ENCODE measurements around the gene EIF4EBP3. TPM values are rescaled to one million over a fixed set of nuclear protein-coding genes. Genes with fewer than 3 reads are reported as not detected.

Gene EIF4EBP3
- total and polyA plus RNA-seq, 9 of the 15 experiments (the other 6 are each of a cell fraction or from before 2014, with no cell fraction given), result 1.3 to 7.5 (median 3.8) TPM

DNA sequence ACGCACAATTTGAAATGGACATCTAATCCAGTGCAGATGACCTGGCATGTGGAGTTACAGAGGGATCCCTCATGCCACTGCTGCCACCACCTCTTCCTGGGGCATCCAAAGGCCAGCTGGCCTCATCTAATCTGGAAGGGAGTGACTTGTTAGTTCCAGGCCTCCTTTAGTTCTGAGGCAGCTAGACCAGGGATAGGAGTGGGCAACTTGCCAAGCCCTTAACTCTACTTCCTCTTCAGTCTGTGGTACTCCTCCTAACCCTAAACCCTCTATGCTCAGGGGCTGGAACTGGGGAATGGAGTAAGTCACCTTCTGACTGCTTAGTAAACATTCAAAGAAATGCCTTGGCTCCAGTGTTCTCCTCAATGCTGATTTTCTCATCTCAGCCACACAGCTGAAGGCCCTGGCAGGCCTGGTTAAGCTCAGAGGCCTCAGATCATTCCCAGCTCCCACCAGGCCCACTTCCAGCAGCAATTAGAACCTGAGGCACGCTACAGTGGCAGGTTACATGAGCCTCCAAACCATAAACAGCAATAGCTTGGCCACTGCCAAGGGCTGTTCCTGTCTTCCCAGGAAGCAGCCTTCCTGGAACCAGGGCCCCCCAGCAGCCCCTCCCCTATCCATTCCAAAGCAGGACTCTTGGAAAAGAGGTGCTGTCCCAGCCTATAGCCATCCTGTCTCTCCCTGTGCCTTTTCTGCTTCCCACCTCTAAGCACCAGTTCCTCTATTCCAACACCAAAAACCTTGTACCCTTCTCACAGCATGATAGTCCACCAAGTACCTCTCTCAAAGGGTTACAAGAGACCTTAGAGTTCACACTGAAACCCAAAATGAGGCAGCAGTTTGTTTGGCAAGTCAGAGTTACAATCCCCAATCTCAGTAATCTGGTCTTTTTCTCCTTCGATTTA is 2.0 kb downstream of the EIF4EBP3 start (continued):
- TF ChIP-seq FOXJ2 (tag; IDR thresholded peaks at IDR 0.05), result no peak
- TF ChIP-seq, protein P1, sequence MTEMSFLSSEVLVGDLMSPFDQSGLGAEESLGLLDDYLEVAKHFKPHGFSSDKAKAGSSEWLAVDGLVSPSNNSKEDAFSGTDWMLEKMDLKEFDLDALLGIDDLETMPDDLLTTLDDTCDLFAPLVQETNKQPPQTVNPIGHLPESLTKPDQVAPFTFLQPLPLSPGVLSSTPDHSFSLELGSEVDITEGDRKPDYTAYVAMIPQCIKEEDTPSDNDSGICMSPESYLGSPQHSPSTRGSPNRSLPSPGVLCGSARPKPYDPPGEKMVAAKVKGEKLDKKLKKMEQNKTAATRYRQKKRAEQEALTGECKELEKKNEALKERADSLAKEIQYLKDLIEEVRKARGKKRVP (CRISPR knock-in tag; IDR thresholded peaks at IDR 0.05), result peak; percentile 43; the same call in 1 of the 2 replicates
- TF ChIP-seq EWSR1 (IDR thresholded peaks at IDR 0.05; ENCODE audit: borderline replicate concordance, low read depth, partially characterized antibody), result no peak
- peak; percentile 48; the same call in 1 of the 2 replicates for TF ChIP-seq CTBP1 (IDR thresholded peaks at IDR 0.05; ENCODE audit: borderline replicate concordance)
- TF ChIP-seq, protein P2, sequence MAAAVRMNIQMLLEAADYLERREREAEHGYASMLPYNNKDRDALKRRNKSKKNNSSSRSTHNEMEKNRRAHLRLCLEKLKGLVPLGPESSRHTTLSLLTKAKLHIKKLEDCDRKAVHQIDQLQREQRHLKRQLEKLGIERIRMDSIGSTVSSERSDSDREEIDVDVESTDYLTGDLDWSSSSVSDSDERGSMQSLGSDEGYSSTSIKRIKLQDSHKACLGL (CRISPR knock-in tag; IDR thresholded peaks at IDR 0.05; ENCODE audit: borderline replicate concordance, poor library complexity, severe bottlenecking), result no peak
- no peak for TF ChIP-seq MCM5 (IDR thresholded peaks at IDR 0.05; ENCODE audit: low read depth)
- TF ChIP-seq, protein P3, sequence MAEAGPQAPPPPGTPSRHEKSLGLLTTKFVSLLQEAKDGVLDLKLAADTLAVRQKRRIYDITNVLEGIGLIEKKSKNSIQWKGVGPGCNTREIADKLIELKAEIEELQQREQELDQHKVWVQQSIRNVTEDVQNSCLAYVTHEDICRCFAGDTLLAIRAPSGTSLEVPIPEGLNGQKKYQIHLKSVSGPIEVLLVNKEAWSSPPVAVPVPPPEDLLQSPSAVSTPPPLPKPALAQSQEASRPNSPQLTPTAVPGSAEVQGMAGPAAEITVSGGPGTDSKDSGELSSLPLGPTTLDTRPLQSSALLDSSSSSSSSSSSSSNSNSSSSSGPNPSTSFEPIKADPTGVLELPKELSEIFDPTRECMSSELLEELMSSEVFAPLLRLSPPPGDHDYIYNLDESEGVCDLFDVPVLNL (CRISPR knock-in tag; IDR thresholded peaks at IDR 0.05; ENCODE audit: low read depth), result no peak
- TF ChIP-seq, protein P4, sequence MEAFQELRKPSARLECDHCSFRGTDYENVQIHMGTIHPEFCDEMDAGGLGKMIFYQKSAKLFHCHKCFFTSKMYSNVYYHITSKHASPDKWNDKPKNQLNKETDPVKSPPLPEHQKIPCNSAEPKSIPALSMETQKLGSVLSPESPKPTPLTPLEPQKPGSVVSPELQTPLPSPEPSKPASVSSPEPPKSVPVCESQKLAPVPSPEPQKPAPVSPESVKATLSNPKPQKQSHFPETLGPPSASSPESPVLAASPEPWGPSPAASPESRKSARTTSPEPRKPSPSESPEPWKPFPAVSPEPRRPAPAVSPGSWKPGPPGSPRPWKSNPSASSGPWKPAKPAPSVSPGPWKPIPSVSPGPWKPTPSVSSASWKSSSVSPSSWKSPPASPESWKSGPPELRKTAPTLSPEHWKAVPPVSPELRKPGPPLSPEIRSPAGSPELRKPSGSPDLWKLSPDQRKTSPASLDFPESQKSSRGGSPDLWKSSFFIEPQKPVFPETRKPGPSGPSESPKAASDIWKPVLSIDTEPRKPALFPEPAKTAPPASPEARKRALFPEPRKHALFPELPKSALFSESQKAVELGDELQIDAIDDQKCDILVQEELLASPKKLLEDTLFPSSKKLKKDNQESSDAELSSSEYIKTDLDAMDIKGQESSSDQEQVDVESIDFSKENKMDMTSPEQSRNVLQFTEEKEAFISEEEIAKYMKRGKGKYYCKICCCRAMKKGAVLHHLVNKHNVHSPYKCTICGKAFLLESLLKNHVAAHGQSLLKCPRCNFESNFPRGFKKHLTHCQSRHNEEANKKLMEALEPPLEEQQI (IDR thresholded peaks at IDR 0.05), result no peak
- TF ChIP-seq, protein P5, sequence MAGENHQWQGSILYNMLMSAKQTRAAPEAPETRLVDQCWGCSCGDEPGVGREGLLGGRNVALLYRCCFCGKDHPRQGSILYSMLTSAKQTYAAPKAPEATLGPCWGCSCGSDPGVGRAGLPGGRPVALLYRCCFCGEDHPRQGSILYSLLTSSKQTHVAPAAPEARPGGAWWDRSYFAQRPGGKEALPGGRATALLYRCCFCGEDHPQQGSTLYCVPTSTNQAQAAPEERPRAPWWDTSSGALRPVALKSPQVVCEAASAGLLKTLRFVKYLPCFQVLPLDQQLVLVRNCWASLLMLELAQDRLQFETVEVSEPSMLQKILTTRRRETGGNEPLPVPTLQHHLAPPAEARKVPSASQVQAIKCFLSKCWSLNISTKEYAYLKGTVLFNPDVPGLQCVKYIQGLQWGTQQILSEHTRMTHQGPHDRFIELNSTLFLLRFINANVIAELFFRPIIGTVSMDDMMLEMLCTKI (IDR thresholded peaks at IDR 0.05; ENCODE audit: partially characterized antibody), result no peak
- TF ChIP-seq, protein P6, sequence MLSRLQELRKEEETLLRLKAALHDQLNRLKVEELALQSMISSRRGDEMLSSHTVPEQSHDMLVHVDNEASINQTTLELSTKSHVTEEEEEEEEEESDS (CRISPR knock-in tag; IDR thresholded peaks at IDR 0.05), result no peak
- no peak for TF ChIP-seq HMGN3 (IDR thresholded peaks at IDR 0.05; ENCODE audit: borderline replicate concordance, extremely low read depth, insufficient read length, low read depth, low read length)
- 0 out of 2 replicates have a peak, but pooled peaks have one; percentile 61 for TF ChIP-seq ZNF175 (CRISPR knock-in tag; IDR thresholded peaks at IDR 0.05; ENCODE audit: low read depth)
- TF ChIP-seq, protein P7, sequence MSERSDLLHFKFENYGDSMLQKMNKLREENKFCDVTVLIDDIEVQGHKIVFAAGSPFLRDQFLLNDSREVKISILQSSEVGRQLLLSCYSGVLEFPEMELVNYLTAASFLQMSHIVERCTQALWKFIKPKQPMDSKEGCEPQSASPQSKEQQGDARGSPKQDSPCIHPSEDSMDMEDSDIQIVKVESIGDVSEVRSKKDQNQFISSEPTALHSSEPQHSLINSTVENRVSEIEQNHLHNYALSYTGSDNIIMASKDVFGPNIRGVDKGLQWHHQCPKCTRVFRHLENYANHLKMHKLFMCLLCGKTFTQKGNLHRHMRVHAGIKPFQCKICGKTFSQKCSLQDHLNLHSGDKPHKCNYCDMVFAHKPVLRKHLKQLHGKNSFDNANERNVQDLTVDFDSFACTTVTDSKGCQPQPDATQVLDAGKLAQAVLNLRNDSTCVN (CRISPR knock-in tag; IDR thresholded peaks at IDR 0.05), result 0 out of 2 replicates have a peak, but pooled peaks have one; percentile 5
- no peak for TF ChIP-seq ELF1 (tag; IDR thresholded peaks at IDR 0.05)
- 0 out of 2 replicates have a peak, but pooled peaks have one; percentile 30 for TF ChIP-seq ETV1 (tag; conservative IDR thresholded peaks at IDR 0.05; ENCODE audit: low read depth)
- TF ChIP-seq ZNF263 (CRISPR knock-in tag; IDR thresholded peaks at IDR 0.05; ENCODE audit: borderline replicate concordance), result no peak
- TF ChIP-seq NR2C1 (IDR thresholded peaks at IDR 0.05), result no peak
- TF ChIP-seq NR2C1 (tag; IDR thresholded peaks at IDR 0.05), result no peak
